Ovary (tissue), 9 donors: ENCODE results near the gene ZNF284. TPM values are rescaled to one million over a fixed set of nuclear protein-coding genes. Genes with fewer than 3 reads are reported as not detected.

ENCODE experiments used
- DNase-seq, 5 donors: peaks; one replicate each; pipeline ENCODE4 v3.0.0-alpha.2; 2019 to 2020
- H3K27ac ChIP-seq, 2 donors: fragments of 200-600 bp; one replicate each; pipeline versions ENCODE4 v1.5.1 to v1.8.0; 2019 to 2022
- H3K27me3 ChIP-seq: fragments of 200-600 bp; one replicate; pipeline ENCODE4 v1.8.0; 2022
- H3K36me3 ChIP-seq: fragments of 200-600 bp; sonication (generic); one replicate; pipeline ENCODE4 v1.5.1; 2019
- H3K4me1 ChIP-seq: one replicate; pipeline ENCODE4 v1.8.1; 2013; ENCODE audit warnings: mild to moderate bottlenecking, moderate library complexity; ENCODE audit not compliant: insufficient read depth
- H3K4me3 ChIP-seq: fragments of 200-600 bp; sonication (generic); one replicate; pipeline ENCODE4 v1.5.1; 2017
- H3K9me3 ChIP-seq, 2 donors: fragments of 200-600 bp in 1 of 2; sonication (generic) in 1 of 2; one replicate each; pipeline versions ENCODE4 v1.5.1 to v1.8.1; 2013 to 2019; ENCODE audit warnings: mild to moderate bottlenecking in 1 of 2, moderate library complexity in 1 of 2
- CTCF ChIP-seq, 3 donors: fragments of 450-650 bp in 2 of 3; fragments of 200-600 bp in 1 of 3; IDR thresholded peaks; one replicate each; pipeline versions ENCODE4 v1.5.1 to v1.8.0; 2016 to 2022; ENCODE audit warnings: antibody characterized with exemption in 3 of 3, mild to moderate bottlenecking in 1 of 3
- EP300 ChIP-seq: sonication (generic); formaldehyde crosslinking; IDR thresholded peaks from one replicate; pipeline ENCODE4 v1.6.1; 2017; ENCODE audit warnings: antibody characterized with exemption
- POLR2A ChIP-seq: fragments of 450-650 bp; IDR thresholded peaks from one replicate; pipeline ENCODE4 v1.6.1; 2017; ENCODE audit warnings: antibody characterized with exemption, mild to moderate bottlenecking, moderate library complexity
- WGBS, 3 donors: extraction: QIAGEN DNeasy Blood & Tissue Kit in 1 of 3; methylation state at CpG; one replicate each; pipeline versions ENCODE4 v1.1.5 to v1.1.7; 2013 to 2017; 5-methylcytosine and 5-hydroxymethylcytosine counted together
- intact Hi-C, 4 donors: fragments of 100-400 bp; cut with DNase I; formaldehyde crosslinking; loops; one replicate each; pipeline versions ENCODE4 v1.11.0 to v1.15.1; 2022 to 2023
- polyA plus RNA-seq, 2 donors: library from polyadenylated mRNA; stranded (reverse); fragments of 200-250 nt in 1 of 2; fragments of 350-450 nt in 1 of 2; fragmentation: Illumina TruSeq in 1 of 2; extraction: RNeasy Lipid Tissue Mini Kit (QIAGEN cat#74804) in 1 of 2; gene quantifications; one replicate each; pipeline ENCODE4 v1.2.3, GENCODE V29; 2013 to 2014
- total RNA-seq, 7 donors: library from RNA; depleted of rRNA in 2 of 7; stranded (reverse); fragments of >200 nt in 2 of 7; fragmentation: NEBNext Ultra II Directional in 3 of 7; extraction: Animal tissue kit (Norgen Biotek cat#: 25700) in 3 of 7; gene quantifications; one replicate each; pipeline versions ENCODE4 v1.1.0 to v1.2.4, GENCODE V29; 2016 to 2023
- donor health status: DM: no; HTN: no; CAD: no; lungs with moderate emphysema.
- donor health status: DM: no; HTN: no; CAD: no.
- donor health status: Bipolar disorder and iron deficiency.
- donor health status: DM: yes; HTN: yes; CAD: no.
- donor health status: DM: no; HTN: no; CAD: no.
- donor health status: DM: yes; HTN: yes; CAD: no.

ZNF284 gene
- total and polyA plus RNA-seq, 9 donors, result 0.90 to 2.7 (median 2.1) TPM

GRCh38 chr19:44055870-44056269, 16.1 kb upstream of the ZNF284 start:
- peaks cover 0 to 9% of the 10 kb centered on the region in 2 donors for H3K9me3 ChIP-seq
- WGBS, 3 donors, result 91 to 98% (median 94%) methylated on average over 5 of the region's 5 CpGs
- no peak overlapping the region for H3K27ac ChIP-seq
- TF ChIP-seq POLR2A (no peak), CTCF (IDR thresholded peaks at IDR 0.05) (no peak), EP300 (no peak)
- H3K27me3 ChIP-seq, result no peaks in the 10 kb centered on the region
- intact Hi-C loops, result loop anchor here in 1 of 4 donors (10.0 kb wide), 1 partner anchor 59 kb away; the partner anchor contains the start of gene ZNF225
- DNase-seq, result no peak
- H3K4me3 ChIP-seq, result no peak overlapping the region
- peaks cover 5% of the 10 kb centered on the region for H3K4me1 ChIP-seq
- no peaks in the 10 kb centered on the region for H3K36me3 ChIP-seq

- H3K4me1 ChIP-seq, result no peaks in the 10 kb centered on the region
- no peak for TF ChIP-seq EP300
- TF ChIP-seq CTCF (IDR thresholded peaks at IDR 0.05), result no peak
- TF ChIP-seq POLR2A, result no peak
- intact Hi-C loops, result loop anchor here in 1 of 4 donors (10.0 kb wide), 1 partner anchor 56 kb away; the partner anchor contains the start of gene ZNF225
- peaks cover 0 to 19% of the 10 kb centered on the region in 2 donors for H3K9me3 ChIP-seq
- no peak overlapping the region for H3K27ac ChIP-seq
- no peak overlapping the region for H3K4me3 ChIP-seq
- no peaks in the 10 kb centered on the region for H3K27me3 ChIP-seq
- 97 to 100% (median 100%) methylated on average over 2 of the region's 2 CpGs for WGBS, 3 donors
- no peak for DNase-seq
- no peaks in the 10 kb centered on the region for H3K36me3 ChIP-seq
Measured at GRCh38 chr19:44059229-44059628, 12.7 kb upstream of the ZNF284 start.

- no peak for DNase-seq
- H3K9me3 ChIP-seq, result peaks cover 0 to 26% of the 10 kb centered on the region in 2 donors
- H3K27ac ChIP-seq, result no peak overlapping the region
- no peak for TF ChIP-seq EP300
- no peak for TF ChIP-seq POLR2A
- no peak for TF ChIP-seq CTCF (IDR thresholded peaks at IDR 0.05)
- H3K4me1 ChIP-seq, result no peaks in the 10 kb centered on the region
- WGBS, 3 donors, result 84 to 100% (median 96%) methylated on average over 1 of the region's 1 CpG
- peaks cover 2% of the 10 kb centered on the region for H3K36me3 ChIP-seq
- no peaks in the 10 kb centered on the region for H3K27me3 ChIP-seq
- intact Hi-C loops, result no loop called here
- no peak overlapping the region for H3K4me3 ChIP-seq
Measured at GRCh38 chr19:44061038-44061437, 10.9 kb upstream of the ZNF284 start.

- no peak for DNase-seq
- Histone ChIP-seq H3K27ac (no peak overlapping the region), H3K27me3 (no peaks in the 10 kb centered on the region), H3K9me3 (peaks cover 0 to 32% of the 10 kb centered on the region in 2 donors), H3K36me3 (peaks cover 2% of the 10 kb centered on the region), H3K4me3 (no peak overlapping the region), H3K4me1 (no peaks in the 10 kb centered on the region)
- intact Hi-C loops, result no loop called here
- no peak for TF ChIP-seq POLR2A
- no peak for TF ChIP-seq EP300
- TF ChIP-seq CTCF (IDR thresholded peaks at IDR 0.05), result no peak
- WGBS, 3 donors, result 67 to 87% (median 79%) methylated on average over 3 of the region's 3 CpGs
Measured at GRCh38 chr19:44066305-44066704, 5.7 kb upstream of the ZNF284 start.
